Sigmoid colon (tissue), 4 donors: ENCODE results near the gene ATP2A2.

Source experiments
- EP300 ChIP-seq, 4 donors: sonication (generic); formaldehyde crosslinking; IDR thresholded peaks; one replicate each; pipeline ENCODE4 v1.6.1; 2017; ENCODE audit warnings: antibody characterized with exemption in 4 of 4
- POLR2A ChIP-seq, 2 donors: fragments of 450-650 bp; IDR thresholded peaks; one replicate each; pipeline ENCODE4 v1.6.1; 2016; ENCODE audit warnings: antibody characterized with exemption in 2 of 2, mild to moderate bottlenecking in 2 of 2, moderate library complexity in 2 of 2
- TF ChIP-seq, protein P1 (sequence below), 4 experiments: fragments of 450-650 bp in 3 of 4; fragments of 200-600 bp in 1 of 4; IDR thresholded peaks; one replicate each; pipeline ENCODE4 v1.5.1; 2016 to 2019; ENCODE audit warnings: antibody characterized with exemption in 4 of 4, mild to moderate bottlenecking in 3 of 4, moderate library complexity in 2 of 4

DNA sequence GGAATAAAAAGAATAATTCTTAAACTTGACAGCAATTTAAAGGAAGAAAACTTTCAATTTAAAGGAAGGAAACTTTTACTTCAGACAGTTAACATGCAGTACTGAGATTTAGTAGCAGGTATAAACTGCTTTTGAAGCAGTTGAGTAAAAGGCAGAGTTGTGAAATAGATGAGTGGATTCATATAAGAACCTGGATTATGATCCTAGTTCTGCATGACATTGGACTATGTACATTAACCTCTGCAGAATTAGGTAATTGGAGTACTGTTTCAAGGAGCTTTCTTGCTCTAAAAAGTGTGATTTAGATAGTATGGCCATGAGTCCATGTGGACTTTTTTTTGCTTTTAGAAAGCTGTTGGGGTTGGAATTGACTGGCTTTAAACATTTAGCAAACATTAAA lies 29.7 kb downstream of the ATP2A2 start:
- TF ChIP-seq, protein P1, sequence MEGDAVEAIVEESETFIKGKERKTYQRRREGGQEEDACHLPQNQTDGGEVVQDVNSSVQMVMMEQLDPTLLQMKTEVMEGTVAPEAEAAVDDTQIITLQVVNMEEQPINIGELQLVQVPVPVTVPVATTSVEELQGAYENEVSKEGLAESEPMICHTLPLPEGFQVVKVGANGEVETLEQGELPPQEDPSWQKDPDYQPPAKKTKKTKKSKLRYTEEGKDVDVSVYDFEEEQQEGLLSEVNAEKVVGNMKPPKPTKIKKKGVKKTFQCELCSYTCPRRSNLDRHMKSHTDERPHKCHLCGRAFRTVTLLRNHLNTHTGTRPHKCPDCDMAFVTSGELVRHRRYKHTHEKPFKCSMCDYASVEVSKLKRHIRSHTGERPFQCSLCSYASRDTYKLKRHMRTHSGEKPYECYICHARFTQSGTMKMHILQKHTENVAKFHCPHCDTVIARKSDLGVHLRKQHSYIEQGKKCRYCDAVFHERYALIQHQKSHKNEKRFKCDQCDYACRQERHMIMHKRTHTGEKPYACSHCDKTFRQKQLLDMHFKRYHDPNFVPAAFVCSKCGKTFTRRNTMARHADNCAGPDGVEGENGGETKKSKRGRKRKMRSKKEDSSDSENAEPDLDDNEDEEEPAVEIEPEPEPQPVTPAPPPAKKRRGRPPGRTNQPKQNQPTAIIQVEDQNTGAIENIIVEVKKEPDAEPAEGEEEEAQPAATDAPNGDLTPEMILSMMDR (IDR thresholded peaks at IDR 0.05), result no peak
- TF ChIP-seq POLR2A (IDR thresholded peaks at IDR 0.05) (no peak), EP300 (IDR thresholded peaks at IDR 0.05) (no peak)
